SKM-1 treated with dmso at 0.1 percent for 144 hours (cell line): ENCODE results near the gene RNF8.
"Not testable (repeated sequence)": the region's sequence is repeated elsewhere in the genome, so short reads cannot be mapped to it uniquely, and the experiment has no call there.

Source experiments
- DNase-seq: peaks from one replicate; lab custom pipeline; 2025; ENCODE audit not compliant: unreplicated experiment; lab: John Stamatoyannopoulos, UW

Gene RNF8

DNA sequence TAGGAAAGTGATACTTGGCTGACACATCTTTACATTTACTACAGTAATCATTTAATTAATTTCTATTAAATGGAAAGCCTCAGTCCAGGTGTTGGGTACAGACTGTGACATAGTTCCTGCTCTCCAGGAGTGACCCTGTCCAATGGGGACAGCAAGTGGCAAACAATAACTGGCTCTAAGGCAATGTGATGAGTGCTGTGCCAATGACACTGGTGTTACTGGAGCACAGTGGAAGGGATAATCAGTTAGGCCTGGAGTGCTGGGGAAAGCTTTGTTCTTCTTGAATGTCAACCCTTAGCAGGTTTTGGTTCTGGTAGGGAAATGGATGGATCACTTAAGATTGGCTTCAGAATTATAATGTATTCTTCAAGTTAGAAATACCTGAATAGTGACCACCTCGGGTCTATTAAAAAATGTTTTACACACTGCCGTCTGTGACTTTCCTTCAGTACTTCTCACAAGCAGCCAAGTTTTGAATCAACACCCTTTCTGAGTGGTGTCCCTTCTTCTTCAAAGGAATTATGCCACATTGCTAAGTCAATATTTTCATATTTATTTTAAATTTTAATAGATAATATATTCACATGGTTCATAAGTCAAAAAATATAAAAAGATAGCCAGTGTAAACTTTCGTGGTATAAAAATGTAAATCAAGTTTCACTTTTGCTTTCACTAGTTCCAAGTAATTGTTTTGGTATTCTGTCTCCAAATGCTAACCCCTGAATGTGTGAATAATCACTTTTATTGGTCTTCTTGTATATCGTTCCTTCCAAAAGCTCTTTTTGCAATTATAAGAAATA lies 88.8 kb downstream of the RNF8 start:
- DNase-seq: no peak

DNA sequence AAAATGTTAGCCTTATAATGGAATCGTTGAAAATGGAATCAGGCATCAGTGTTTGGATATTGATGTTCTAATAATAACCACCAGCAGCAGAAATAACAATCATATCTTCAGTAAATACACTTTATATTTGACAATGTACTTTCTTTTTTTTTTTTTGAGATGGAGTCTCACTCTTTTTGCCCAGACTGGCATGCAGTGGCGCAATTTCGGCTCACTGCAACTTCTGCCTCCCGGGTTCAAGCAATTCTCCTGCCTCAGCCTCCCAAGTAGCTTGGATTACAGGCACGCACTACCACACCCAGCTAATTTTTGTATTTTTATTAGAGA lies 89.4 kb downstream of the RNF8 start:
- not testable (repeated sequence) for DNase-seq
